GM18505 (cell line): ENCODE data around the gene DAPK3.

ENCODE experiments used
- ATAC-seq: cut with Tn5 transposase; IDR thresholded peaks from one replicate; pipeline ENCODE4 v1.9.1; 2021; ENCODE audit not compliant: unreplicated experiment
- POLR2A ChIP-seq: IDR thresholded peaks from 4 replicates; pipeline ENCODE4 v1.6.1; 2011; ENCODE audit warnings: borderline replicate concordance; ENCODE audit not compliant: insufficient read depth, insufficient read length; ENCODE audit errors: extremely low read depth

Gene DAPK3

DNA sequence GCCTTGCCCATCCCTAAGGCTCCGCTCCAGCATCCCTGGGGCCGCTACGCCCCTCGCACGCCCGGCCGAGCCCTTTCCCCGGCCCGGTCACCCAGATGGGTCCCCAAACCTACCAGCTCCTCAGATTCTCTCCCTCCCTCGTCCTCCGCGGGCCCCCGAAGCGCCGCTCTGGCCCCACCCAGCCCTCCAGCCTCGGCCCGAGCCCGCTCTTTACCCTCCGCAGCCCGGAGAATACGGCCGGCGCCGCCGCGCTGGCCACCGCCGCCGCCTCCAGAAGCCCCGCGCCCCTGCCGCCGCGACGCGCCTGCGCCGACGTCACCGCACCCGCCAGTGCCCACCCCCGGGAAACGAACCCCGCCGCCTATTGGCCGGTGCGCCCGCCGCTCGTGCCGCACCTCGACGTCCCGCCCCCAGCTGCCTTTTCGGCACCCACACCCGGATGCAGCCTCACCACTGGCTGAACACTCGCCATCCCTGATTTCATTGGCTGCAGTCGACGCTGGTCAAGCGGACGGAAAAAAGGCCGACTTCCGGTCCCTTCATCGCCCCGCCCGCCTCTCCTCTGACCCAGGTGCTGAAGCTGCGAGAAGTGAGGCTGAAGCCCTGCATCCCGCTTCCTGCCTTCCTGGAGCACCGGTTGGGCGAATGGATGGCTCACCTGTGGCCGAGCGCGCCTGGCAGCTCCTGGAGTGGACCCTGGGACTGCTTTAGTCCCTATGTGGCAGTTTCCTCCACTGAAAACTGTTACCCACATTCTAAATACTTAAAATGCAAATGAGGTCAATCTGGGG, at the start of gene DAPK3:
Gene DAPK3, minus strand, starts transcription at position 292 of the 791 bp plus-strand sequence. CDS start 1,364 bp downstream, outside the sequence.
- ATAC-seq = peak; percentile 88
- peak; percentile 64 for TF ChIP-seq POLR2A

DNA sequence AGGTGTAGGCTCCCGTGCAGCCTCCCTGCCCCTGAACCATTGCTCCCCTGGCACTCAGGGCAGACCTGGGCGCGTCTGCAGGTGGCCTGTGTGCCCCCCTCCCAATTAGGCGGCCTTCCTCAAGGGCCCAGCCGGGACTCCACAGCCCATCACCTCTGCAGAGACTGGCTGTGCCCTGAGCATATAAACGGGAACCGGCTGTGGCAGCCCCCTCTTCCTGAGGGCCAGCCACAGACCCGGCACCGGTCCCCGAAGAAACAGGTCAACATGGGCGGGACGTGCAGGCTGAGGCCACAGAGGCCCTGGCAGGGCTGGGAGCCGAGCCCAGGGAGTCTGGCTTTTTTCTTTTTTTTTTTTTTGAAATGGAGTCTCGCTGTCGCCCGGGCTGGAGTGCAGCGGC, 48.7 kb upstream of the DAPK3 start:
- no peak for TF ChIP-seq POLR2A
- ATAC-seq = no peak

DNA sequence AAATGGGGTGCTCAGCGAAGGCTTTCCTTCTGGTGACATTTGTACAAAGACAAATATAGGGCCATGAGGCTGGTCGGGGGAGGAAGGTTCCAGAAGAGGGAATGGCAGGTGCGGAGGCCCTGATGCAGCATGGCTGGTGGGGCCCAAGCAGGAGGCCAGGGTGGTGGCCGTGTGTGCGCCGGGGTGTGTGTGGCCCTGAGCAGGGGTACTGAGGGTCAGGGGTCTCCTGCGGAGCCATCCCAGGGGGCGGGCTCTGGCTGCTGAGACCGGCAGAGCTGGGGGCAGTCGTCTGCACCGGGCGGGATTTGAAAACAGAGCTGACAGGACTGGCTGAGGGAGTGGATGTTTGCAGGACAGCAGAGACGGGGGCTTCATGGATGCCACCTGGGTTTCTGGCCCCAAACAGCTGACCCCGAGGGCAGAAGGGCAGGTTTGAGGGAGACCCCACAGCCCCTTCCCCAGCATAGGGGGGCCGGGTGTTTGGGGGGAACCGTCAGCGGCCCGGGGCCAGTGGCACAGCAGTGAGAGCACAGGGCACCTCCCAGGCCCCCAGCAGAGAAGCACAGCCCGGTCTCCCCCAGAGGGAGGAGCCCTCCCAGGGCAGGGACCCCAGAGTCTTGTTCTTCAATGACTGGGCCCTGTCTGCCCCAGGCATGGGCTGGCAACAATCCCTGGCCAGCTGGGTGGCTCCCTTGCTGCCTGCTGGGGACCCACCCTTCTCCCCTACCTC, 48.0 kb upstream of the DAPK3 start:
- TF ChIP-seq POLR2A = no peak
- no peak for ATAC-seq

DNA sequence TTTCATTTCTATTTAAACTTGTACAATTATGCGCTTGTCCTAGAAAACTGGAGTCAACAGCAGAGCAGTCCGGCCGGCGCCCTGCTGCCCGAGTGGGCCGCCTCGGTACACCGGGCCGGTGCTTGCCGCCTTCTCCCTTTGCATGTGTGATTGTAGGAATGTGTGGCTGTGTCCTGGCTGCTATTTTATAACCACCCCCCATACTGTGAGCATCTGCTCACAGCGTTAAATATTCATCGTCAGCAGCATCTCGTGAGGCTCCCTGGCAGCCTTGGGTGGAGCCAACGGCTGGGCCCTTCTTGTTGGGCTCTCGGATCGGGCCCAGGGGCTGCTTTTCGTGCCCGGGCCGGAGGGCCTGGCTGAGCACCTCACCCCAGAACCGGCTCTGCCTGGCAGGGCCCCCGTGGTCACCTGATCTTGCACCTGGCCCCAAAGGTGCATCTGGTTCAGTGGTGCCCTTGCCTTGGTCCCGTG, 47.3 kb upstream of the DAPK3 start:
- no peak for TF ChIP-seq POLR2A
- ATAC-seq = no peak

DNA sequence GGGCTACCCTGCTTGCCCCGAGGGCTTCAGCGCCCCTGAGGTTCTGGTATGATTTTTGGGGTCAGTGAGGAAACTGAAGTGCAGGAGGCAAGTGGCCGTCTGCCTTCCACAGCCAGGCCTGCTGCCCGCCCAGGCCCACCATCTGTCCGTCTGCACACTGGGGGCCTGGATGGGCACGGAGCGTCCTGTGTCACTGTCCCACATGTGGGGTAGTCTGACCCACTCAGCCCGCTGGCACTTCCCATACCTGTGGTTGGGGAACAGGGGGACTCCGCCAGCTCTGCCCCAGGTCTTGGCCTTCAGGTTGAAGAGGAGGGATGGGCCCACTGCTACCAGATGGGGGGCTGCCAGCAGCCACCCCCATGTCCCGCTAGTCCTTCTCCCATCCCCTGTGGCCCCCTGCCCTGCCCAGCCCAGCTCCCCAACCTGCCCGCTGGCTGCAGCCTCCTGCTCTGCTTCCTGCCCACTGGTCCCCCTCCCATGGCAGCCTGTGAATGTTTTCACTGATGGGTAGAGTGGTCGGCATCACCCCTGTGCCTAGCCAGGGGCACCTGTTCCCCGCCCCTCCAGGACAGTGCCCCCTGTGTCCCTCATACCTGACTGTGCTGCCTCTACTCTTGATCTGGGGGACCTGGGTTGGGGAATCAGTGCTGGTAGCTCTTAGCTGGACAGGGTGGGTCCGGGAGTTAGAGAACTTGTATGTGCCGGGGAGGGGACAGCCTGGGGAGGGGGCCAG, 46.2 kb upstream of the DAPK3 start:
- ATAC-seq = no peak
- TF ChIP-seq POLR2A = no peak

DNA sequence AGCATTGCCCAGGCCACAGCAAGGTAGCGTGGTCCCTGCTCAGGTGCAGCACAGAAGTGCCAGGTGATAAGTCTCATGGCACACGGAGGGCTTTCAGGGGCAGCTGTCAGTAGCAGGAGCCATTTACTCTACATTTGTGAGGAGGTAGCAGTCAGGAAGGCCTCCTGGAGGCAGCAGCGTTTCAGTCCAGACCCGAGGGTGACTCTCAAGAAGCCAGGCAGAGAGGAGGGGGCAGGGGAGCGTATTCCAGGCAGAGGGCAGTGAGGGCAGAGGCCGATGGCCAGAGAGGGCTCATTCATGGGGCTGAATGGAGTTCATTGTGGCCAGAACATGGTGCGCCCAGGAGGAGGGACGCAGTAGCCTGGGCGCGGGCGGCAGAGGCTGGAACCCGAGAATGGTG, 45.6 kb upstream of the DAPK3 start:
- no peak for TF ChIP-seq POLR2A
- no peak for ATAC-seq

DNA sequence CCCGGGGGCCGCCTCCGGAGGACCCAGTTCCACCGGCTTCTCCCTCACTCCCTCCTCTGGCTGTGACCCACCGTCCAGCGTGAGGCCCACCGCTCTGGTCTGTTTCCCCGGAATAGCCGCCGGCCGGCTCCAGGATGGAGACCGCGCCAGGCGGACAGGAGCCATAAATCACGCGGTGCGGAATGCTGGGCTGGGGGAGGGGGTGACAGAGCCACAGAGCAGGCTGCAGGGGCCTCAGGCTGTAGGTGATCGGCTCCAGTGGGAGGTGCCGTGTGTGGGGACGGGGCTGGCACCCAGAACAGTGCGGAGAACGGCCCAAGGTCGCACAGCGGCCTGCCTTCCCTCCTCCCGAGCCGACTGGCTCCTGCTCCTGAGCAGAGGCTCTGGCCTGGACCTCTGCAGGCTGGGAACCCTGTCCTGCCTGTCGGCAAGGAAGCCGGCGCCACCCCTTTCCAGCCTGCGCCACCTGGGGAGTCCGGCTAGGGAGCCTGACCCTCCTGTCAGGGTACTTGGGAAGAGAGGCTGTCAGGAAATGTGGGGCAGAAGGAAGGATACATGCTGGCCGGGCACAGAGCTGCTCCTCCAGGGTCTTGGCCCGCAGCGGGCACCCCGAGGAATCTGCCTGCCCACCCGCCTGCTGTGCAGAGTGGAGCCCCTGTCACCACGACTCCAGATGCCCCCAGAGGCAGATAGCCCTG, 45.0 kb upstream of the DAPK3 start:
- no peak for ATAC-seq
- TF ChIP-seq POLR2A = no peak

DNA sequence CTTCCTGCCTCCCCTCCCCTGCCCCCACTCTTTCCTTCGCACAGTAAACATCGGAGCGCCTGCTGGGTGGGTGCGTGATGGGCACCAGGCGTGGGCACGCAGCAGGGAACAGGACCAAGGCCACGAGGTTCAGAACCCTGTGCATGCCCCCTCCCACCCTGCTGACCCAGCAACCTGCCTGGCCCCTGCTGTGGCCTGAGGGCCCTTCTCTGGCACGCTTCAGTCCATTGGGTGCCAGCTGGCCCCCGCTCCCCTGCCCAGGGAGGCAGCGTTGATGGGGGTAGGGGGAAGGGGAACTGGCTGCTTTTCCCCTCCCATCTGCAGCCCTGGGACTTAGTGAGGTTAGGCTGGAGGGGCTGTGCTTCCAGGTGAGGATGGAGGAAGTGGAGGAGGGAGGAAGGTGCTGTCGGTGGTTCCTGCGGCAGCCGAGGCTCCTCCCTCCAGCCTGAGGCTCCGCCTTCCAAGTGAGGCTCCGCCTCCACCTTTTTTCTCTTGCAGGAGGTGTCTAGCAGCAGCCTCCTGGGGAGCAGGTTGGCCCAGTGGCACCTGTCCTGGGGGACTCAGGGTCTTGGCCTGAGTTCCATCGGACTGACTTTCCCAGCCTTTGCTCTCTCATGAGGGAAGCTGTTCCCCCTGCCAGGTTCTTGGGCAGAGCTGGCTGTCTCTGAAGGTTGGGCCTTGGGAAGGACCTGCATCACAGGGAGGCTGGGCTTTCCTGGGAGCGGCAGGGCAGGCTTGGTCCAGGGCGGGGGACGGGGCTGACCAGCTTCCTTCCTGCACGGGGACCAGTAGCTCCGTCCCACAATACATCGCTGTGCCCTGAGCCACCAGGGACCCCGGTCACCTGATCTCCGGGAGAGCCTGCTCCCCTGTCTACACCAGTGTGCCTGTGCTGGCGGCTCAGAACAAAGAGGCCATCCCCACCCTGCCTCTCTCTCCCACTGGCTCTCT, 43.9 kb upstream of the DAPK3 start:
- no peak for ATAC-seq
- no peak for TF ChIP-seq POLR2A

DNA sequence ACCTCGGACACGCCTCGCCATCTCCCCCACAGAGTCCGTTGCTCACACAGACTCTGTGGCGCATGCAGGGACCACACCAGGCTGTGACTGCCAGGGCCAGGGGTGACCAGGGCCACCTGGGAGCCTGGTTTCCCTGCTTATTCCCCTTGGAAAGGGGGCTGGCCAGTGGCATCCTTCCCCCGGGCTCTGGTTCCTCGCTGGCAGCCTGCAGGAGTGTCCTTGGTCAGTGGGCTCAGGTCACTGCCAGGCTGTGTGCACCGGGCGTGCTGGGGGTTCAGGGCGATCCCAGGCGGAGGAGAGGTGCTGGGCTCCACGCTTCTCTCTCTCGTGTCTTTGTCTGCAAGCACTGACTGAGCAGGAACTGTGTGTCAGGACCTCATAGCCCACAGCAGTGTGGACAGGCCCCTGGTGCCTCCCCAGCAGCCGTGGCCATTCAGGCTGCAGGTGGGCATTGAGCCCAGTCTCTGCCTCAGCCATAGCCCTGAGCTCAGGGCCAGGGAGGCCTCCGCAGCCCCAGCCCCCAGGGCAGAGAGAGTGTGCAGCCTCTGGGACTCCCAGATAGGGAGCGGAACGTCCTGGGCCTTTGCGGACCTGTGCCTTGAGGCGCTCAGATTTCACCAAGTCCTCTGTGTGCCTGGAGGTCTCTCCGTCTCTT, 43.1 kb upstream of the DAPK3 start:
- no peak for ATAC-seq
- no peak for TF ChIP-seq POLR2A

DNA sequence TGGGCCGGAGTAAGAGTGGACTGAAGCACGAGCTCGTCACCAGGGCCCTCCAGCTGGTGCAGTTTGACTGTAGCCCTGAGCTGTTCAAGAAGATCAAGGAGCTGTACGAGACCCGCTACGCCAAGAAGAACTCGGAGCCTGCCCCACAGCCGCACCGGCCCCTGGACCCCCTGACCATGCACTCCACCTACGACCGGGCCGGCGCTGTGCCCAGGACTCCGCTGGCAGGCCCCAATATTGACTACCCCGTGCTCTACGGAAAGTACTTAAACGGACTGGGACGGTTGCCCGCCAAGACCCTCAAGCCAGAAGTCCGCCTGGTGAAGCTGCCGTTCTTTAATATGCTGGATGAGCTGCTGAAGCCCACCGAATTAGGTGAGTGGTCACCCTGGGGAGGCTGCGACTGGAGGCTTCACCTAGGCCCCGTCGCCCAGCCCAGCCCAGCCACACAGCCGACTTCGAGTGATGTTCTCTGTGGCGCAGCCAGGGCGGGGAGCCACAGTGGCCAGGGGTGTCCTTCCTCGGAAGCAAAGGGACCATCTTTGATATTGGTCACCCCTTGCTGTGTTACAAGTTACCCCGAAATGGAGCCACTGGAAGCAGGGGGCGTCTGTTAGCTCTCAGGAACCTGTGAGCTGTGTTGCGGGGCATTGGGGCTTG, 42.2 kb upstream of the DAPK3 start:
- no peak for ATAC-seq
- no peak for TF ChIP-seq POLR2A
